K562 (cell line): Measurements from ENCODE around the gene TFPT. TPM values are rescaled to one million over a fixed set of nuclear protein-coding genes. Genes with fewer than 3 reads are reported as not detected.

Experiments used
- ATAC-seq: fragments of 200-7000 bp; cut with Tn5 transposase; 3 replicates; pipeline ENCODE4 v1.9.1; 2020; ENCODE audit warnings: moderate library complexity
- BruUV-seq: library from RNA; stranded (reverse); fragments of 400-500 nt; replicated peaks from 2 replicates; lab custom pipeline; 2021; lab: Mats Ljungman, UMichigan
- CTCF ChIA-PET: fragments of 300-600 bp; formaldehyde crosslinking; extraction: SDS; loops from one replicate; lab custom pipeline; 2021; ENCODE audit warnings: low intra/inter-chr PET ratio; lab: Yijun Ruan, JAX
- POLR2A ChIA-PET: fragments of 300-600, 350-650 bp; sonication (Branson Sonifier 250); formaldehyde crosslinking; extraction: SDS; loops from one replicate; lab custom pipeline; 2021; ENCODE audit warnings: antibody characterized with exemption, inconsistent platforms; lab: Yijun Ruan, JAX
- DNase-seq, 4 experiments: peaks; one replicate each; pipeline versions ENCODE4 v3.0.0 to v3.0.0-alpha.2; 2011 to 2018; ENCODE audit warnings: low spot score in 3 of 4, mixed read lengths in 3 of 4; ENCODE audit errors: extremely low read depth in 1 of 4
- FAIRE-seq: peaks from 2 replicates; lab custom pipeline; 2011; peaks lifted over from hg19 to GRCh38; lab: Jason Lieb, UNC
- H2AFZ ChIP-seq: 2 replicates; pipeline ENCODE4 v1.6.0; 2011; ENCODE audit warnings: low read depth, low read length, control low read depth, inconsistent platforms
- H3K27ac ChIP-seq: fragments of 200-600 bp; 3 replicates; pipeline ENCODE4 v1.8.0; 2011; ENCODE audit warnings: low read depth, mild to moderate bottlenecking, control low read depth, inconsistent platforms, low read length, moderate library complexity, mixed read lengths; ENCODE audit errors: extremely low read depth
- H3K27me3 ChIP-seq, 2 experiments: fragments of 300-600 bp in 1 of 2; 2 replicates in 1 of 2; 3 replicates in 1 of 2; pipeline versions ENCODE4 v1.6.0 to v1.8.0; 2011; ENCODE audit warnings: inconsistent platforms in 2 of 2, low read length in 2 of 2, mild to moderate bottlenecking in 1 of 2, mixed read lengths in 1 of 2, moderate library complexity in 1 of 2; ENCODE audit not compliant: control insufficient read depth in 2 of 2, insufficient read depth in 2 of 2
- H3K36me3 ChIP-seq: fragments of 300-600 bp; 3 replicates; pipeline ENCODE4 v1.8.0; 2011; ENCODE audit warnings: mild to moderate bottlenecking, low read length, inconsistent platforms; ENCODE audit not compliant: control insufficient read depth, insufficient read depth
- H3K4me1 ChIP-seq, 2 experiments: fragments of 200-600 bp in 1 of 2; replicated peaks in 1 of 2; 2 replicates in 1 of 2; 3 replicates in 1 of 2; pipeline versions ENCODE4 v1.5.1 to v1.8.0; 2011; ENCODE audit warnings: inconsistent platforms in 2 of 2, low read length in 2 of 2, mild to moderate bottlenecking in 1 of 2, mixed read lengths in 1 of 2, moderate library complexity in 1 of 2; ENCODE audit not compliant: control insufficient read depth in 2 of 2, insufficient read depth in 2 of 2
- H3K4me2 ChIP-seq: 2 replicates; pipeline ENCODE4 v1.6.1; 2011; ENCODE audit warnings: low read length, control low read depth, inconsistent platforms, mixed read lengths; ENCODE audit not compliant: insufficient read depth
- H3K4me3 ChIP-seq: fragments of 200-600 bp; sonication (generic), shearing (Covaris generic); 2 replicates; pipeline ENCODE4 v1.5.1; 2016; ENCODE audit warnings: control low read depth, inconsistent platforms
- H3K79me2 ChIP-seq: fragments of 200-600 bp; 3 replicates; pipeline ENCODE4 v1.8.0; 2011; ENCODE audit warnings: low read length, inconsistent platforms; ENCODE audit not compliant: control insufficient read depth, insufficient read depth
- H3K9ac ChIP-seq, 2 experiments: 2 replicates each; pipeline versions ENCODE4 v1.6.0 to v1.6.1; 2011; ENCODE audit warnings: low read depth in 2 of 2, low read length in 2 of 2, control low read depth in 1 of 2, inconsistent platforms in 1 of 2, mild to moderate bottlenecking in 1 of 2, mixed read lengths in 1 of 2; ENCODE audit not compliant: insufficient read depth in 1 of 2
- H3K9me1 ChIP-seq: one replicate; pipeline ENCODE4 v1.6.0; 2011; ENCODE audit warnings: inconsistent platforms, mild to moderate bottlenecking, low read length, moderate library complexity; ENCODE audit not compliant: control insufficient read depth, insufficient read depth
- H3K9me3 ChIP-seq: replicated peaks from 2 replicates; pipeline ENCODE4 v1.5.1; 2011; ENCODE audit warnings: low read depth, low read length, inconsistent platforms; ENCODE audit not compliant: control insufficient read depth, insufficient read depth
- H4K20me1 ChIP-seq: replicated peaks from 2 replicates; pipeline ENCODE4 v1.6.1; 2011; ENCODE audit warnings: low read length, inconsistent platforms, mixed read lengths; ENCODE audit not compliant: control insufficient read depth, insufficient read depth
- NCOA1 ChIP-seq: fragments of 450-650 bp; IDR thresholded peaks from 2 replicates; pipeline ENCODE4 v1.6.1; 2016; ENCODE audit warnings: low read depth
- POLR2G ChIP-seq: fragments of 200-400 bp; formaldehyde crosslinking; IDR thresholded peaks from 2 replicates; pipeline ENCODE4 v1.6.1; 2017; ENCODE audit warnings: low read depth, mild to moderate bottlenecking, antibody characterized with exemption, low read length, moderate library complexity
- SIN3A ChIP-seq, 2 experiments: fragments of 150-350 bp in 1 of 2; IDR thresholded peaks; 2 replicates each; pipeline ENCODE4 v1.6.1; 2011 to 2016; ENCODE audit warnings: borderline replicate concordance in 2 of 2, low read depth in 2 of 2, low read length in 2 of 2, mild to moderate bottlenecking in 2 of 2, moderate library complexity in 2 of 2; ENCODE audit not compliant: control insufficient read depth in 1 of 2
- WGBS: fragments of 100-300 bp; shearing (Covaris generic); methylation state at CpG from one replicate; pipeline ENCODE4 v1.1.6; 2016; ENCODE audit warnings: low coverage, mixed read lengths; ENCODE audit not compliant: insufficient coverage; ENCODE audit errors: missing lambda C conversion rate; 5-methylcytosine and 5-hydroxymethylcytosine counted together
- in situ Hi-C: fragments of 300-500 bp; cut with MboI; formaldehyde crosslinking; loops from 4 replicates; pipeline ENCODE4 v1.15.0; 2018; ENCODE audit warnings: inconsistent platforms, mixed read lengths
- intact Hi-C: fragments of 100-400 bp; cut with micrococcal nuclease; formaldehyde crosslinking; loops from 2 replicates; pipeline ENCODE4 v1.14.2; 2022
- polyA plus RNA-seq, 8 experiments: library from polyadenylated mRNA; depleted of rRNA in 4 of 8; stranded (reverse) in 5 of 8; unstranded in 3 of 8; fragments of >200 nt; fragmentation: Nextera tagmentation in 2 of 8; fragmentation: Illumina TruSeq in 1 of 8; extraction: Ambion mirVana in 2 of 8; extraction: Trizol in 1 of 8; gene quantifications; 2 replicates each; pipeline versions ENCODE4 v1.2.1 to v1.2.3, GENCODE V29; 2011 to 2014; ENCODE audit warnings: inconsistent platforms in 1 of 8, missing spikeins in 1 of 8
- total RNA-seq, 7 experiments: library from RNA; depleted of rRNA in 6 of 7; stranded (reverse); fragments of >200 nt in 6 of 7; fragmentation: Illumina TruSeq in 2 of 7; extraction: Trizol in 2 of 7; gene quantifications; 2 replicates each; pipeline versions ENCODE4 v1.2.1 to v1.2.3, GENCODE V29; 2011 to 2021; ENCODE audit warnings: low replicate concordance in 1 of 7

Gene TFPT
- total and polyA plus RNA-seq, 9 of the 15 experiments (the other 6 are each of a cell fraction or from before 2014, with no cell fraction given), result 0.72 to 16.4 (median 9.2) TPM

- intact Hi-C loops (no loop called here), in situ Hi-C loops (no loop called here)
- H3K27ac ChIP-seq, result no peak overlapping the region
- 0 out of 2 replicates have a peak, but pooled peaks cover 10% of the 10 kb centered on the region for H4K20me1 ChIP-seq
- ChIA-PET CTCF (interaction anchor here (1.6 kb wide), 1 partner anchor 66 kb away, joined by 7 read pairs; no protein-coding TSS in a partner anchor), POLR2A (interaction anchor here (0.7 to 1.1 kb wide), 4 partner anchors 11 to 36 kb away, joined by 3 to 5 read pairs (median 4); partner anchors contain the start of gene MBOAT7)
- ATAC-seq, result no peak
- no peak for DNase-seq
- peaks cover 7% of the 10 kb centered on the region; the same call in 2 of the 3 replicates for H3K79me2 ChIP-seq
- no peaks in the 10 kb centered on the region for H3K9me3 ChIP-seq
- no peak for FAIRE-seq
- no peak overlapping the region for H2AFZ ChIP-seq
- no peak overlapping the region for H3K9ac ChIP-seq
- BruUV-seq, result no TSS peak
- H3K4me1 ChIP-seq, result peaks cover 14 to 58% of the 10 kb centered on the region in 2 experiments
- H3K4me3 ChIP-seq, result no peak overlapping the region
- no peak overlapping the region for H3K4me2 ChIP-seq
- H3K9me1 ChIP-seq, result no peaks in the 10 kb centered on the region
- no peaks in the 10 kb centered on the region for H3K27me3 ChIP-seq
- WGBS, result 70% methylated on average over 25 of the region's 25 CpGs
- no peaks in the 10 kb centered on the region for H3K36me3 ChIP-seq
- TF ChIP-seq NCOA1 (no peak), POLR2G (peak; percentile 27; the same call in 1 of the 2 replicates), SIN3A (IDR thresholded peaks at IDR 0.05; ENCODE audit: borderline replicate concordance in 2 of 2, control insufficient read depth in 1 of 2, low read depth in 2 of 2, low read length in 2 of 2) (0 out of 4 replicates have a peak, but pooled peaks of 1 of the 2 experiments have one; percentile 22)
Measured at GRCh38 chr19:54165222-54165621, 49.8 kb upstream of the TFPT start.
